Posterior cingulate gyrus (tissue), 11 donors: Measurements from ENCODE around the gene METTL22.
A peak's percentile ranks its signal among the peaks of the same experiment; 100 is the strongest.

Experiments
- DNase-seq, 10 donors: peaks; one replicate each; pipeline versions ENCODE4 v3.0.0 to v3.0.0-alpha.2; 2020 to 2021; ENCODE audit warnings: mixed read lengths in 3 of 10
- intact Hi-C: fragments of 100-400 bp; cut with DNase I; formaldehyde crosslinking; loops from one replicate; pipeline ENCODE4 v1.15.1; 2023

The METTL22 gene

GRCh38 chr16:8660841-8661301 lies 39.4 kb downstream of the METTL22 start:
- DNase-seq: peak; percentile 52 to 96 (median 67)
- intact Hi-C loops: loop anchor here (1.0 to 10.0 kb wide), 2 partner anchors 219 to 474 kb away; no protein-coding TSS in a partner anchor

- DNase-seq: no peak
- intact Hi-C loops: loop anchor here (1.0 to 10.0 kb wide), 2 partner anchors 219 to 473 kb away; no protein-coding TSS in a partner anchor
Observed at GRCh38 chr16:8661703-8662102, 40.2 kb downstream of the METTL22 start.

GRCh38 chr16:8663192-8664089 lies 41.9 kb downstream of the METTL22 start:
- intact Hi-C loops: loop anchor here (10.0 kb wide), 1 partner anchor 471 kb away; no protein-coding TSS in a partner anchor

GRCh38 chr16:8665529-8665928 lies 44.0 kb downstream of the METTL22 start:
- intact Hi-C loops: loop anchor here (10.0 kb wide), 1 partner anchor 469 kb away; no protein-coding TSS in a partner anchor

More at GRCh38 chr16:8663192-8664089, 41.9 kb downstream of the METTL22 start:
- DNase-seq: no peak

GRCh38 chr16:8667492-8667891 lies 46.0 kb downstream of the METTL22 start:
- intact Hi-C loops: loop anchor here (10.0 kb wide), 1 partner anchor 467 kb away; no protein-coding TSS in a partner anchor
- DNase-seq: no peak

More at GRCh38 chr16:8665529-8665928, 44.0 kb downstream of the METTL22 start:
- no peak for DNase-seq

GRCh38 chr16:8668113-8668512 lies 46.6 kb downstream of the METTL22 start:
- intact Hi-C loops: loop anchor here (10.0 kb wide), 1 partner anchor 467 kb away; no protein-coding TSS in a partner anchor
- no peak for DNase-seq

GRCh38 chr16:8669481-8669880 lies 48.0 kb downstream of the METTL22 start:
- intact Hi-C loops: loop anchor here (10.0 kb wide), 1 partner anchor 465 kb away; no protein-coding TSS in a partner anchor
- DNase-seq: no peak

GRCh38 chr16:8670014-8670560 lies 48.6 kb downstream of the METTL22 start:
- intact Hi-C loops: loop anchor here (5.0 kb wide), 1 partner anchor 127 kb away; the partner anchor contains the start of genes PMM2 and TMEM186
- no peak for DNase-seq

GRCh38 chr16:8673611-8674412 lies 52.3 kb downstream of the METTL22 start:
- DNase-seq: peak in 2 of 10 donors; percentile 17 to 42
- intact Hi-C loops: loop anchor here (5.0 kb wide), 1 partner anchor 123 kb away; the partner anchor contains the start of genes PMM2 and TMEM186

- DNase-seq: peak; percentile 88 to 99 (median 95)
- intact Hi-C loops: loop anchor here (5.0 kb wide), 1 partner anchor 123 kb away; the partner anchor contains the start of genes PMM2 and TMEM186
Observed at GRCh38 chr16:8674413-8675022, 53.0 kb downstream of the METTL22 start, which contains the start of gene ABAT. Gene ABAT (plus strand): TSS chr16:8674617. CDS start chr16:8735740, 61,123 bp downstream.

GRCh38 chr16:8675183-8676159 lies 54.0 kb downstream of the METTL22 start:
- DNase-seq: no peak
- intact Hi-C loops: no loop called here

GRCh38 chr16:8676160-8676547 lies 54.7 kb downstream of the METTL22 start:
- DNase-seq: no peak
- intact Hi-C loops: no loop called here

GRCh38 chr16:8676737-8677375 lies 55.4 kb downstream of the METTL22 start:
- intact Hi-C loops: no loop called here
- no peak for DNase-seq

GRCh38 chr16:8677481-8677880 lies 56.0 kb downstream of the METTL22 start:
- intact Hi-C loops: no loop called here
- no peak for DNase-seq

- intact Hi-C loops: no loop called here
- no peak for DNase-seq
Observed at GRCh38 chr16:8678068-8678927, 56.8 kb downstream of the METTL22 start.

GRCh38 chr16:8679151-8679550 lies 57.7 kb downstream of the METTL22 start:
- intact Hi-C loops: no loop called here
- DNase-seq: no peak
